OCI-LY1 (cell line): ENCODE results near the gene IL23A.

Experiments
- CTCF ChIP-seq: fragments of 200-600 bp; sonication (generic), shearing (Covaris generic); IDR thresholded peaks from 2 replicates; pipeline ENCODE4 v1.5.1; 2017; ENCODE audit warnings: mild to moderate bottlenecking, antibody characterized with exemption, low read length, moderate library complexity, mixed read lengths
- EZH2 ChIP-seq: fragments of 200-600 bp; sonication (generic), shearing (Covaris generic); IDR thresholded peaks from 2 replicates; pipeline ENCODE4 v1.8.0; 2017; ENCODE audit warnings: borderline replicate concordance, mixed run types, mild to moderate bottlenecking, antibody characterized with exemption, low read length, moderate library complexity, mixed read lengths

GRCh38 chr12:56389412-56389811 lies 50.7 kb downstream of the IL23A start:
- TF ChIP-seq EZH2 (no peak), CTCF (no peak)
